ENCODE measurements around the gene LRWD1. TPM values are rescaled to one million over a fixed set of nuclear protein-coding genes. Genes with fewer than 3 reads are reported as not detected.

Gene LRWD1
- polyA plus RNA-seq, 2 of the 4 experiments (the other 2 are of a cell fraction): 10.7 to 28.1 TPM

DNA sequence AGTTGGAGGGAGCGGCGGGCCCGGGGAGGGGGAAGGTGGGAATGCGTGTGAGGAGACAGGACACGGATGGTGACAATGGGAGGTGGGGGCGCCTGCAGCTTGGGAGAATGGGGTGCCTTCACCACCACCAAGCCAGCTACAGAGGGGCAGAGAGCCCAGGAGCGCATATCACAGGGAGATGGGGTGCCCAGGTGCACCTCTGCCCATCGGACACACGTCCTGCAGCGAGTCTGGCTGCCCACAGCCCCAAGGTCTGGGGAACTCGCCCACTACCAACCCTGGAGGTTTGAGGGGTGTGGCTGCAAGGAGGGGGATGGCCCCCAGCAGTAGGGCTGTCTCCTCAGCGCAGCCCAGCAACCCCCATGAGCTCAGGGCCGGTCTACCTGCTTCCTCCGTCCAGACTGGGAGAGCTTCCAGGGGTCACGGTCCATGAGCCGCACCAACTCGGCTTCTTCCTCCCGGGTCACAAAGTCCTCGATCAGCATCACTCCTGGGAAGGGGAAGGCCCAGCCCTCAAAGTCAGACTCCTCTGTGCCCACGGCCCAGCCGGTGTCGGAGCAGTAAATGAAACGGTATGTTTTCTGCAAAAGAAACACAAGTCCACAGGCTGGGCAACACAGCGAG lies 5.5 kb upstream of the LRWD1 start:
- WGBS (ENCODE audit: missing lambda C conversion rate): 90% methylated on average over 19 of the region's 24 CpGs
- ATAC-seq: no peak
- no peak for DNase-seq (ENCODE audit: low read depth in 1 of 2, low spot score in 1 of 2)
- H3K4me2 ChIP-seq: no peak overlapping the region
- H3K4me1 ChIP-seq: peaks cover 5% of the 10 kb centered on the region; the same call in 2 of the 3 replicates
- no peak for FAIRE-seq
- POLR2A ChIA-PET: no interaction called here
- no peaks in the 10 kb centered on the region for H3K9me3 ChIP-seq
- no peak overlapping the region for H3K27ac ChIP-seq
- H3K4me3 ChIP-seq: no peak overlapping the region
- CTCF ChIA-PET: interaction anchor here (1.1 to 2.1 kb wide), 2 partner anchors 9 to 54 kb away, joined by 4 read pairs; no protein-coding TSS in a partner anchor
- no peak for TF ChIP-seq ZNF302 (CRISPR knock-in tag; IDR thresholded peaks at IDR 0.05)
- TF ChIP-seq CHD2 (IDR thresholded peaks at IDR 0.05; ENCODE audit: low read length, partially characterized antibody): no peak
- TF ChIP-seq RFX5 (IDR thresholded peaks at IDR 0.05): no peak
- TF ChIP-seq GATA3 (IDR thresholded peaks at IDR 0.05; ENCODE audit: borderline replicate concordance): no peak
- no peak for TF ChIP-seq MAFK (IDR thresholded peaks at IDR 0.05; ENCODE audit: partially characterized antibody)
- TF ChIP-seq HEYL (CRISPR knock-in tag; IDR thresholded peaks at IDR 0.05): no peak
- TF ChIP-seq TFCP2L1 (CRISPR knock-in tag; IDR thresholded peaks at IDR 0.05): no peak
- TF ChIP-seq KDM5A (IDR thresholded peaks at IDR 0.05): no peak
- TF ChIP-seq RNF2 (IDR thresholded peaks at IDR 0.05; ENCODE audit: borderline replicate concordance, low read depth): no peak
- no peak for TF ChIP-seq JUNB (IDR thresholded peaks at IDR 0.05)
- no peak for TF ChIP-seq NFE2L2 (conservative IDR thresholded peaks at IDR 0.05; ENCODE audit: low read length)
- TF ChIP-seq CHD4 (IDR thresholded peaks at IDR 0.05; ENCODE audit: borderline replicate concordance): no peak
- no peak for TF ChIP-seq E2F6 (IDR thresholded peaks at IDR 0.05; ENCODE audit: borderline replicate concordance, low read depth)
- TF ChIP-seq BHLHE40 (IDR thresholded peaks at IDR 0.05; ENCODE audit: low read depth, low read length): no peak
- no peak for TF ChIP-seq CBX8 (IDR thresholded peaks at IDR 0.05)
- TF ChIP-seq, protein P1, sequence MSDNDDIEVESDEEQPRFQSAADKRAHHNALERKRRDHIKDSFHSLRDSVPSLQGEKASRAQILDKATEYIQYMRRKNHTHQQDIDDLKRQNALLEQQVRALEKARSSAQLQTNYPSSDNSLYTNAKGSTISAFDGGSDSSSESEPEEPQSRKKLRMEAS (IDR thresholded peaks at IDR 0.05): no peak
- TF ChIP-seq, protein P2, sequence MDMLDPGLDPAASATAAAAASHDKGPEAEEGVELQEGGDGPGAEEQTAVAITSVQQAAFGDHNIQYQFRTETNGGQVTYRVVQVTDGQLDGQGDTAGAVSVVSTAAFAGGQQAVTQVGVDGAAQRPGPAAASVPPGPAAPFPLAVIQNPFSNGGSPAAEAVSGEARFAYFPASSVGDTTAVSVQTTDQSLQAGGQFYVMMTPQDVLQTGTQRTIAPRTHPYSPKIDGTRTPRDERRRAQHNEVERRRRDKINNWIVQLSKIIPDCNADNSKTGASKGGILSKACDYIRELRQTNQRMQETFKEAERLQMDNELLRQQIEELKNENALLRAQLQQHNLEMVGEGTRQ (IDR thresholded peaks at IDR 0.05): no peak
- TF ChIP-seq TP53 (CRISPR knock-in tag; IDR thresholded peaks at IDR 0.05): no peak

- ATAC-seq (no peak), DNase-seq (ENCODE audit: low read depth in 1 of 2, low spot score in 1 of 2) (no peak), FAIRE-seq (no peak)
- WGBS (ENCODE audit: missing lambda C conversion rate): 89% methylated on average over 8 of the region's 8 CpGs
- CTCF ChIA-PET: interaction anchor here (2.1 kb wide), 1 partner anchor 56 kb away, joined by 4 read pairs; no protein-coding TSS in a partner anchor
- no peak overlapping the region for H3K4me2 ChIP-seq
- no peak overlapping the region for H3K27ac ChIP-seq
- peaks cover 5% of the 10 kb centered on the region; the same call in 2 of the 3 replicates for H3K4me1 ChIP-seq
- no peaks in the 10 kb centered on the region for H3K9me3 ChIP-seq
- H3K4me3 ChIP-seq: no peak overlapping the region
- no peak for TF ChIP-seq ELK1 (IDR thresholded peaks at IDR 0.05; ENCODE audit: low read depth, low read length)
- TF ChIP-seq, protein P3, sequence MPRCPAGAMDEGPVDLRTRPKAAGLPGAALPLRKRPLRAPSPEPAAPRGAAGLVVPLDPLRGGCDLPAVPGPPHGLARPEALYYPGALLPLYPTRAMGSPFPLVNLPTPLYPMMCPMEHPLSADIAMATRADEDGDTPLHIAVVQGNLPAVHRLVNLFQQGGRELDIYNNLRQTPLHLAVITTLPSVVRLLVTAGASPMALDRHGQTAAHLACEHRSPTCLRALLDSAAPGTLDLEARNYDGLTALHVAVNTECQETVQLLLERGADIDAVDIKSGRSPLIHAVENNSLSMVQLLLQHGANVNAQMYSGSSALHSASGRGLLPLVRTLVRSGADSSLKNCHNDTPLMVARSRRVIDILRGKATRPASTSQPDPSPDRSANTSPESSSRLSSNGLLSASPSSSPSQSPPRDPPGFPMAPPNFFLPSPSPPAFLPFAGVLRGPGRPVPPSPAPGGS (IDR thresholded peaks at IDR 0.05): no peak
- no peak for TF ChIP-seq ZNF302 (CRISPR knock-in tag; IDR thresholded peaks at IDR 0.05)
- TF ChIP-seq HOXB5 (CRISPR knock-in tag; IDR thresholded peaks at IDR 0.05): no peak
- no peak for TF ChIP-seq POLR2A (IDR thresholded peaks at IDR 0.05; ENCODE audit: low read length)
- no peak for TF ChIP-seq CHD2 (IDR thresholded peaks at IDR 0.05; ENCODE audit: low read length, partially characterized antibody)
- no peak for TF ChIP-seq MAFK (IDR thresholded peaks at IDR 0.05; ENCODE audit: partially characterized antibody)
- TF ChIP-seq RNF2 (IDR thresholded peaks at IDR 0.05; ENCODE audit: borderline replicate concordance, low read depth): no peak
- TF ChIP-seq JUN (IDR thresholded peaks at IDR 0.05): no peak
- TF ChIP-seq HOXA7 (CRISPR knock-in tag; IDR thresholded peaks at IDR 0.05): no peak
- TF ChIP-seq RFX5 (IDR thresholded peaks at IDR 0.05): no peak
- no peak for TF ChIP-seq HOXB13 (CRISPR knock-in tag; IDR thresholded peaks at IDR 0.05; ENCODE audit: low read depth)
- no peak for TF ChIP-seq JUNB (IDR thresholded peaks at IDR 0.05)
- POLR2A ChIA-PET: no interaction called here
Observed at GRCh38 chr7:102460467-102460866, 4.3 kb upstream of the LRWD1 start.
